Keratinocyte (primary cell): ENCODE data around the gene LRRC52. TPM values are rescaled to one million over a fixed set of nuclear protein-coding genes. Genes with fewer than 3 reads are reported as not detected.

Experiments used
- DNase-seq: peaks from one replicate; pipeline ENCODE4 v3.0.0-alpha.2; 2011; ENCODE audit warnings: low read depth, missing footprints, low spot score
- FAIRE-seq: peaks from 2 replicates; lab custom pipeline; 2011; peaks lifted over from hg19 to GRCh38; lab: Jason Lieb, UNC
- H2AFZ ChIP-seq: 2 replicates; pipeline ENCODE4 v1.6.0; 2012; ENCODE audit warnings: low read length, control low read depth, inconsistent platforms; ENCODE audit not compliant: control insufficient read depth
- H3K27ac ChIP-seq: 2 replicates; pipeline ENCODE4 v1.5.1; 2011; ENCODE audit warnings: low read length; ENCODE audit not compliant: control insufficient read depth, insufficient read depth
- H3K27me3 ChIP-seq: 3 replicates; pipeline ENCODE4 v1.6.0; 2011; ENCODE audit warnings: low read length; ENCODE audit not compliant: control insufficient read depth, insufficient read depth; ENCODE audit errors: extremely low read depth
- H3K36me3 ChIP-seq, 2 experiments: 2 replicates in 1 of 2; 3 replicates in 1 of 2; pipeline ENCODE4 v1.5.1; 2011; ENCODE audit warnings: low read length in 2 of 2, mild to moderate bottlenecking in 1 of 2; ENCODE audit not compliant: control insufficient read depth in 2 of 2, insufficient read depth in 2 of 2; ENCODE audit errors: extremely low read depth in 1 of 2
- H3K4me1 ChIP-seq: 3 replicates; pipeline ENCODE4 v1.5.1; 2011; ENCODE audit warnings: low read length; ENCODE audit not compliant: control insufficient read depth, insufficient read depth; ENCODE audit errors: extremely low read depth
- H3K4me2 ChIP-seq: 3 replicates; pipeline ENCODE4 v1.6.0; 2011; ENCODE audit warnings: low read depth, low read length; ENCODE audit not compliant: control insufficient read depth, insufficient read depth; ENCODE audit errors: extremely low read depth
- H3K4me3 ChIP-seq, 3 experiments: fragments of 200-600 bp in 1 of 3; sonication (generic) in 1 of 3; 2 replicates in 2 of 3; 3 replicates in 1 of 3; pipeline ENCODE4 v1.5.1; 2011 to 2016; ENCODE audit warnings: low read length in 3 of 3, mild to moderate bottlenecking in 3 of 3, control low read depth in 2 of 3, inconsistent platforms in 1 of 3, low read depth in 1 of 3, mixed read lengths in 1 of 3, mixed run types in 1 of 3, moderate library complexity in 1 of 3; ENCODE audit not compliant: control insufficient read depth in 2 of 3, insufficient read depth in 2 of 3; ENCODE audit errors: extremely low read depth in 1 of 3
- H3K79me2 ChIP-seq: 2 replicates; pipeline ENCODE4 v1.6.0; 2012; ENCODE audit warnings: low read length; ENCODE audit not compliant: control insufficient read depth, insufficient read depth
- H3K9ac ChIP-seq: 3 replicates; pipeline ENCODE4 v1.6.0; 2011; ENCODE audit warnings: low read length; ENCODE audit not compliant: control insufficient read depth, insufficient read depth; ENCODE audit errors: extremely low read depth
- H3K9me1 ChIP-seq: 3 replicates; pipeline ENCODE4 v1.6.0; 2011; ENCODE audit warnings: low read length; ENCODE audit not compliant: control insufficient read depth, insufficient read depth; ENCODE audit errors: extremely low read depth
- H3K9me3 ChIP-seq: 2 replicates; pipeline ENCODE4 v1.5.1; 2012; ENCODE audit warnings: low read depth, low read length; ENCODE audit not compliant: control insufficient read depth
- H4K20me1 ChIP-seq: 3 replicates; pipeline ENCODE4 v1.6.0; 2011; ENCODE audit warnings: low read length; ENCODE audit not compliant: control insufficient read depth, insufficient read depth; ENCODE audit errors: extremely low read depth
- EZH2 ChIP-seq: IDR thresholded peaks from one replicate; pipeline ENCODE4 v1.6.1; 2012; ENCODE audit warnings: inconsistent platforms, mild to moderate bottlenecking, low read length, moderate library complexity
- dilution Hi-C: fragments of 300-500 bp; cut with MboI; formaldehyde crosslinking; loops from one replicate; pipeline ENCODE4 v1.7.0; 2020; ENCODE audit warnings: low sequenced_read_pairs; ENCODE audit not compliant: extremely low pct_ligation_motif_present
- polyA minus RNA-seq, 3 experiments: library from RNA; depleted of rRNA, polyadenylated mRNA; stranded (reverse); fragments of >200 nt; gene quantifications; 1 replicate in 1 of 3; 2 replicates in 1 of 3; 3 replicates in 1 of 3; pipeline ENCODE4 v1.2.3, GENCODE V29; 2011
- polyA plus RNA-seq, 5 experiments: library from polyadenylated mRNA; depleted of rRNA in 3 of 5; stranded (reverse) in 3 of 5; stranded (forward) in 1 of 5; unstranded in 1 of 5; fragments of >200 nt; gene quantifications; 1 replicate in 1 of 5; 2 replicates in 3 of 5; 3 replicates in 1 of 5; pipeline versions ENCODE4 v1.2.1 to v1.2.3, GENCODE V29; 2011 to 2012; ENCODE audit warnings: missing spikeins in 2 of 5, low read depth in 1 of 5, low replicate concordance in 1 of 5
- TF ChIP-seq, protein P1 (sequence below), 3 experiments: IDR thresholded peaks in 1 of 3; conservative IDR thresholded peaks in 1 of 3; optimal IDR thresholded peaks in 1 of 3; 2 replicates in 2 of 3; 3 replicates in 1 of 3; pipeline versions ENCODE3 to v1.5.1; 2011; ENCODE audit warnings: low read length in 3 of 3, mild to moderate bottlenecking in 3 of 3, moderate library complexity in 2 of 3, control low read depth in 1 of 3, inconsistent platforms in 1 of 3; ENCODE audit not compliant: insufficient read depth in 2 of 3; ENCODE audit errors: extremely low read depth in 1 of 3

LRRC52 gene, protein sequence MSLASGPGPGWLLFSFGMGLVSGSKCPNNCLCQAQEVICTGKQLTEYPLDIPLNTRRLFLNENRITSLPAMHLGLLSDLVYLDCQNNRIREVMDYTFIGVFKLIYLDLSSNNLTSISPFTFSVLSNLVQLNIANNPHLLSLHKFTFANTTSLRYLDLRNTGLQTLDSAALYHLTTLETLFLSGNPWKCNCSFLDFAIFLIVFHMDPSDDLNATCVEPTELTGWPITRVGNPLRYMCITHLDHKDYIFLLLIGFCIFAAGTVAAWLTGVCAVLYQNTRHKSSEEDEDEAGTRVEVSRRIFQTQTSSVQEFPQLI
- polyA plus RNA-seq: 0.07 TPM in 1 of 3 replicates, not detected in the others
- polyA plus RNA-seq (2011; ENCODE audit: low read depth): not detected
- not detected in 2 replicates for polyA plus RNA-seq (2011; cell fraction: cytosol; rRNA removed)
- polyA plus RNA-seq (2011; cell fraction: nucleus; rRNA removed): not detected in 2 replicates
- not detected in 2 replicates for polyA plus RNA-seq (2012; ENCODE audit: low replicate concordance)
- not detected in 3 replicates for polyA minus RNA-seq
- polyA minus RNA-seq (2011; cell fraction: cytosol; rRNA and poly(A)+ RNA removed): not detected
- not detected in 2 replicates for polyA minus RNA-seq (2011; cell fraction: nucleus; rRNA and poly(A)+ RNA removed)

- DNase-seq (no peak), FAIRE-seq (no peak)
- dilution Hi-C loops: no loop called here
- Histone ChIP-seq H3K27me3 (peaks cover 15% of the 10 kb centered on the region), H3K27ac (no peak within 1 kb of the TSS), H3K4me3 (no peak within 1 kb of the TSS), H2AFZ (no peak within 1 kb of the TSS), H3K9me1 (no peaks in the 10 kb centered on the region), H3K79me2 (no peaks in the 10 kb centered on the region), H4K20me1 (no peaks in the 10 kb centered on the region), H3K4me2 (no peak within 1 kb of the TSS), H3K4me1 (no peaks in the 10 kb centered on the region), H3K9me3 (no peaks in the 10 kb centered on the region), H3K36me3 (no peaks in the 10 kb centered on the region), H3K9ac (no peak within 1 kb of the TSS)
- TF ChIP-seq EZH2: no peak
- TF ChIP-seq, protein P1, sequence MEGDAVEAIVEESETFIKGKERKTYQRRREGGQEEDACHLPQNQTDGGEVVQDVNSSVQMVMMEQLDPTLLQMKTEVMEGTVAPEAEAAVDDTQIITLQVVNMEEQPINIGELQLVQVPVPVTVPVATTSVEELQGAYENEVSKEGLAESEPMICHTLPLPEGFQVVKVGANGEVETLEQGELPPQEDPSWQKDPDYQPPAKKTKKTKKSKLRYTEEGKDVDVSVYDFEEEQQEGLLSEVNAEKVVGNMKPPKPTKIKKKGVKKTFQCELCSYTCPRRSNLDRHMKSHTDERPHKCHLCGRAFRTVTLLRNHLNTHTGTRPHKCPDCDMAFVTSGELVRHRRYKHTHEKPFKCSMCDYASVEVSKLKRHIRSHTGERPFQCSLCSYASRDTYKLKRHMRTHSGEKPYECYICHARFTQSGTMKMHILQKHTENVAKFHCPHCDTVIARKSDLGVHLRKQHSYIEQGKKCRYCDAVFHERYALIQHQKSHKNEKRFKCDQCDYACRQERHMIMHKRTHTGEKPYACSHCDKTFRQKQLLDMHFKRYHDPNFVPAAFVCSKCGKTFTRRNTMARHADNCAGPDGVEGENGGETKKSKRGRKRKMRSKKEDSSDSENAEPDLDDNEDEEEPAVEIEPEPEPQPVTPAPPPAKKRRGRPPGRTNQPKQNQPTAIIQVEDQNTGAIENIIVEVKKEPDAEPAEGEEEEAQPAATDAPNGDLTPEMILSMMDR (optimal IDR thresholded peaks at IDR 0.05 in 1 of 3, IDR thresholded peaks at IDR 0.05 in 1 of 3, conservative IDR thresholded peaks at IDR 0.05 in 1 of 3; ENCODE audit: extremely low read depth in 1 of 3, insufficient read depth in 2 of 3, low read length in 3 of 3): no peak
These were observed at the start of gene LRRC52 for GRCh38 chr1:165543532-165544438. TSS of gene LRRC52 (plus strand) at chr1:165544000. CDS start at chr1:165544297, 297 bp downstream.

GRCh38 chr1:165494949-165495857 is 48.6 kb upstream of the LRRC52 start:
- H3K4me2 ChIP-seq: no peak overlapping the region
- TF ChIP-seq EZH2: no peak
- TF ChIP-seq, protein P1 (optimal IDR thresholded peaks at IDR 0.05 in 1 of 3, IDR thresholded peaks at IDR 0.05 in 1 of 3, conservative IDR thresholded peaks at IDR 0.05 in 1 of 3; ENCODE audit: extremely low read depth in 1 of 3, insufficient read depth in 2 of 3, low read length in 3 of 3): no peak
- no peaks in the 10 kb centered on the region for H3K79me2 ChIP-seq
- no peak overlapping the region for H3K4me3 ChIP-seq
- no peaks in the 10 kb centered on the region for H3K9me1 ChIP-seq
- H3K27ac ChIP-seq: no peak overlapping the region
- H3K9me3 ChIP-seq: no peaks in the 10 kb centered on the region
- H2AFZ ChIP-seq: no peak overlapping the region
- no peaks in the 10 kb centered on the region for H3K36me3 ChIP-seq
- H3K9ac ChIP-seq: no peak overlapping the region
- H3K27me3 ChIP-seq: peaks cover 53% of the 10 kb centered on the region
- no peaks in the 10 kb centered on the region for H4K20me1 ChIP-seq
- FAIRE-seq (no peak), DNase-seq (no peak)
- dilution Hi-C loops: no loop called here
- no peaks in the 10 kb centered on the region for H3K4me1 ChIP-seq
